SIG-M5 (cell line): ENCODE measurements around the gene TPM1.

ENCODE experiments used
- DNase-seq: peaks from one replicate; lab custom pipeline; 2025; lab: John Stamatoyannopoulos, UW

TPM1 gene

DNA sequence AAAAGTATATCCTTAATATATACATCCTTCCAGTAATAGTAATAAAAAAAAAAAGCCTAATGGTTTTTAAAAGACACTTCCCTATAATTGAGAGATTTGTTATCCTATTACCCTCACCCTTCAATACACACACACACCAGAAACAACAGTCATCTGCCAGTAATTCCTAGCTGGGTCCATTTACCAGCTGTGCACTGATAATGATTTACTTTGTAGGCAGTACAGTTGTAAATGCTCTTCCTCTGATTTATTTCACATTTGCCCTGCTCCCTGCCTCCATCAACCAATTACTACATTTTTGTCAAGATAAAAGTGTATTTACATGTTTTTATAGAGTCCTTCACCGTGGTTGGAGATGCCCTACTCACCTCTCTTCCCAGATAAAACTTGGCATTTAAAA, 12.4 kb downstream of the TPM1 start:
- no peak for DNase-seq

DNA sequence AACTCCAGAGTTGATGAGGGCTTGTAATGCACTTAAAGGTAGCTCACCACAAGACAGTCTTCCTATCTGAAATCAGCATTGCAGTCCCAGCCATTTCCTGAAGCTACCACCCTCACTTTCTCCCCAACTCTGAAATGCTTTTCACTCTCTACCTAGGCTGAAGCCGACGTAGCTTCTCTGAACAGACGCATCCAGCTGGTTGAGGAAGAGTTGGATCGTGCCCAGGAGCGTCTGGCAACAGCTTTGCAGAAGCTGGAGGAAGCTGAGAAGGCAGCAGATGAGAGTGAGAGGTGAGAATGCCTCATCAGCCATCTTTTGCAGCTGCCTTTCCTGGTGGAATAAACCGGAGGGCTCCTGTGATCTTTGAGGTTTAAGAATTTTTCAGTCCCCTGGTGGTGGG, 14.3 kb downstream of the TPM1 start:
- no peak for DNase-seq

DNA sequence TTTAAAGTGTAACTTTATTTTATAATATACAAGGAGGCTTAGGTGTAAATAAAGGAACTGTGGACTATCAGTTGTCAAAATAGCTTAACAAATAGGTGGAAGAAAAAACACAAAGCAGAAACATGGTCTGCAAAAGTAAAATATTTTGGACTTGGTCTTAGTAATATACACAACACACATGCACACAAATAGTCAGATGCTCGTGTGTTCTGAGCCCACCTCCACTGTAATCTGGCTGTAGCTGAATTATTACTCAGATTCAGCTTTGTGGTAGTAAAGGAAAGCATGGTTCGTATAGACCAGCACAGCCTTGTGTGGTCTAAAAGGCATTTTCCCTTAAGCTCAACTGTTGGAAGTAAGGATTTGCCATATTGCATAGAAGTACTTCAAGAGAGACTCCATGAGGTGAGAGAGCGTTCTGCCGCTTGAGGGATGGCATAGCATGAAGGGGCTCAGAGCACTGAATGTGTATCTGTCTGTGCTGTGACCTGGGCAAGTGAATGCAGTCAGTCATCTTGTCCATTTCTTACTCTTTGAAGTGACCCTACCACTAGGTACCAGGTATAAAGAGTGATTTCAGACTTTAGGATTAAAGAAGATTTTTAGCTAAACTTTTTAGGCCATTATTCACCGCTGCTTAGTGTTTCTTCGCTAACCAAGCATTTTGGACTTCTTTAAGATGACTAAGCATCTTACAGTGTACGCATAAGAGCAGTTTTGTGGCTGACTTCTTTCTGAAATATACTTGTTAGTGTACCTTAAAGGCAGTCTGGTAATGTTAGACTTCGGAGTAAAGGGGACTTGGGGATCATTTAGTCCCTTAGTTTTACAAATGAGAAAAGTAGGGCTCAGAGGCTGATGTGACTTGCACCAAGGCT, 15.2 kb downstream of the TPM1 start:
- DNase-seq: no peak

DNA sequence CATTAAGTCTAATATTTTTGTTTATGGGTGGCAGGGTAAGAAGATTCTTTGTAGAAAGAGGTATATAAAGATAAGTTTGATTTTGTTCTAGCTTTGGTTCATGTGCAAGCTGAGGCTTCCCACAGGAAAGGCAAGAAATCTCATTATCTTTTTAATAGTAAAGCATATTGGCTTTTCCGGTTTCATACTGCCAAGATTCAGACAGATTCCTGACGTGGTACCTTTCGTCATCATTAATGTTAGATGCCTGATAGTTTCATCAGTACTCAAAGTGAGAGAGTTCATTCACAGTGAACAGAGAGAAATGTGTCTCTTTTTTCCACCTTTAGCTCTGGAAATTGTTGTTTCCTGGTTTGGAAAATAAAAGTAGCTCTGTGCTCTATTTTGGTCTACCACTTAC, 16.5 kb downstream of the TPM1 start:
- DNase-seq: no peak

DNA sequence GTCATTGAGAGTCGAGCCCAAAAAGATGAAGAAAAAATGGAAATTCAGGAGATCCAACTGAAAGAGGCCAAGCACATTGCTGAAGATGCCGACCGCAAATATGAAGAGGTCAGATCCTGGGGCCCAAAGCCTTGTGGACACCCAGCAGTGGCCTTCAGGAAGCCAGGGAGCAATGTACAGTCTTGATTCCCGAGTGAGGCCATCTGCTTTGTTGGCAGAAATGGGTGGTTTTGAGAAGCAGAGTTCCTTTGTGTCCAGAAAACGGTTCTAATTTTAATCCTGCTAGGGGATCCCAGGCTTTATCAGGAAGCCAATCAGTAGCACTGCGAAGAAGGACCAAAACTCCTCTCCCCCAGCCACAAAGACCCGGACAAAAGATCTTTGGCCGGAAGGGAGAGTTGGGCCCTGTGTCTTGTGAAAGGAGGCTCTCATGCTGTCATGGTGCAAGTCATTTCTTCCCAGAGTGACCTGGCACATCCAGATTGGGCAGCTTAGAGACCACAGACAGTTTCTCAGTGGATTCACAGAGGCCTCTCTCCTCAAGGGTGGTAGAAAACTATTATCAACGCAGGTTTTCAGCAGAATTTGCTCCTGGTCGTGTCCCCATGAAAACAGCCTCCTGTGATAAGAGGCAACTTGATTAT, 17.1 kb downstream of the TPM1 start:
- DNase-seq: no peak

DNA sequence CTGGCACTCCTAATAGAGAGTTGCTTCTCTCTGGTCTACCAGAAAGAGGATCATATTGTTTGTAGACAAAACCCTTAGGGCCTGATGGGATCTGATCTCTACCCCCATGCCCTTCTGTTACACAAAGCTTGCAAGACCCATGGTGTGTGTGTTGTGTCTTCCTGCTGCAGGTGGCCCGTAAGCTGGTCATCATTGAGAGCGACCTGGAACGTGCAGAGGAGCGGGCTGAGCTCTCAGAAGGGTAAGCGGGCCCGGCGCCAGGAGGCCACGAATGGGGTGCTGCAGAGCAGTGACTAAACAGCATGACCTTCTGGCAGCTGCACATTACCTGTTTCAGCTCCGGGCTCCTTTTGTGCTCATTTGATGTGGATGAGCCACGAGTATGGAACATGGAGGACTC, 18.2 kb downstream of the TPM1 start:
- no peak for DNase-seq

DNA sequence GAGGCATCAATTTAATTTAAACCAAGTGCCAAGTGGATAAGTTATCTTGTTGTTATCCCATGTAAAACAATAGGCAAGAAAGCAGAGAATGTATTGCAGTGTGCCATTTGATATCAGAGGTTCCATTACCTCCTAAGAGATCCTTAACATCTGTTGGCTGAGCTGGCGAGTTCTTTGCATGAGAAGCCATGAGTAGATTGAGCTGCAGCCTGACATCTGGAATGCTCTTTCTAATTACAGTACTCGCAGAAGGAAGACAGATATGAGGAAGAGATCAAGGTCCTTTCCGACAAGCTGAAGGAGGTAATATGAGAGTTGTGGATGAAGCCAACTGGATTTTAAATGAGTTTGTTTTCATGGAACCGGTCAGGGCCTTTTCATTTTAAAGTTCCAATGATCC, 19.4 kb downstream of the TPM1 start:
- no peak for DNase-seq

DNA sequence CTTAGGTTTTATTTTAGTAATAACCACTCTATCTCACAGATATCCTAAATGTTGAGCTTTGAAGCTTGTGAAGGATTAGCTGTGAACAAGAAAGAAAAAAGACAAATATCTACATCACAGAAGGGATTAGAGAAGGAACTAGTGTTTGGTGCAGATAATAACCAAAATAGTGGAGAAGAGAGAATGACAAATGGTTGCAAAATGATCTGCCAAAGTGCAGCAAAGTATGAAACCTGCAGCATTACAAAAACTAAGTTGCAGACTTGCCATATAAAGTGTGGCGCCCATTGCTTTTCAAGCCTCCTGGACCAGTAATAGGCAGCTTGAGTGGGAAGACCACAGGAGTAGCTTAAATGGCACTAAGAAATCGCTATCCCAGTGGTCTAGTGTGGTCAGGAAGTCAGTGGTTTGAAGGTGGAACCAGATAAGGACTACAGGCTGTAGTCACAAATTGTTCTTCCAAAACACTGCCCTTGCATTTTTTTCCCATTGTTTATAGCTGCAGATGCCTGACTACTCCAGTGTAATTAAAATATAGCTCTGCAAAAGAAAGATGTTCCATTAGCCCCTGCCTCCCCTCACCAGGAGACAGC, 20.7 kb downstream of the TPM1 start:
- DNase-seq: no peak

DNA sequence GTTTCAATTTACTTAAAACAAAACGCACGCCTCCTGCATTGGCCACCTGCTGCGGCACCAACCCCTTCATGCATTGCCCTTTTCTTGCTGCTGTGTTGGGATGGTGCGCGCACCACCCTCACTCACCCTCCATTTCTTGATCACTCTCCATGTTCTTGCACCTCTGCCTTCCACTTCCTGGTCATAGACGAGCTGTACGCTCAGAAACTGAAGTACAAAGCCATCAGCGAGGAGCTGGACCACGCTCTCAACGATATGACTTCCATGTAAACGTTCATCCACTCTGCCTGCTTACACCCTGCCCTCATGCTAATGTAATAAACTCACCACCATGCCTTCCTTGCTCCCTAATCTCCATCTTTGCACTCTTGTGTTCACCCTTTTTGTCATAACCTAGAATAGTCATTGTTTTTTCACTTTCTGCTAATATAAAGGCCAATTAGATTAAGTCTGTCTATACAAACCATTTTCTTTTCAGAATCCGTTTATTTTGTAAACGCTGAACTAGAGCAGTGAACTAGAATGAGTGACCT, 21.4 kb downstream of the TPM1 start:
- DNase-seq: no peak

DNA sequence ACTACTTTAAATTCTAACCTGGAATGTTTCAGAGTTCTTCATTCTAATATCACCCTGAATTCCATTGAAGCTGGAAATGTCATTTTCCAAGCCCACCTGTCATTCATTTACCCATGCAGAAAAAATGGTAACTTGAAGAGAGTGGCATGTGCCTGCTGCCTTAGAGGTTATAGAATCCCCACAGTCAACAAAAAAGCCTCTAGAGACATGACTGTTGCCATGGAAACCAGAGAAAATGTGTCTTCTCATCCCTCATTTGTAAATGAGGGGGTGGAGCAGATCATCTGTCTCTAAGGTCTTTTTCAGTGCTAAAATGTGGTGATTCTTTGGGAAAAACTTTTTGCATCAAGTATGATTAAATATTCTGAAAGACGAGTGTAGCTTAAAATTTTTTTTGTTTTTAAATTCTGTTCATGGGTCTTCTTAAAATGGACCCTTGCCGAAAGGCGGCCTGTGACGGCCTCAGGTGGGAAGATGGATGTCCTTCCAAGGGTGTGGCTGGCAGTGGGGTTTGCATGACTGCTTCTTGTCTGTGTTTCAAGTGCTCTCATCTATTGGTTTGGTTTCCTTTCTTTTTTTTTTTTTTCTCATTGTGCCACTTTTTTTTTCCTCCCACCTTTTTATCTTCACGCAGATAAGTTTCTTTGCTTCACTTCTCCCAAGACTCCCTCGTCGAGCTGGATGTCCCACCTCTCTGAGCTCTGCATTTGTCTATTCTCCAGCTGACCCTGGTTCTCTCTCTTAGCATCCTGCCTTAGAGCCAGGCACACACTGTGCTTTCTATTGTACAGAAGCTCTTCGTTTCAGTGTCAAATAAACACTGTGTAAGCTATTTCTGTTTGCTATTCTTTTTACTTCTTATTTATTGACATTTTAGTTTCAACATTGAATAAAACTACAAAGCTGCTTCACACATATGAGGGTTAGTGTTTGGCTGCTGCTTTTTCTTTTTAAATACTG, 23.0 kb downstream of the TPM1 start:
- DNase-seq: no peak

DNA sequence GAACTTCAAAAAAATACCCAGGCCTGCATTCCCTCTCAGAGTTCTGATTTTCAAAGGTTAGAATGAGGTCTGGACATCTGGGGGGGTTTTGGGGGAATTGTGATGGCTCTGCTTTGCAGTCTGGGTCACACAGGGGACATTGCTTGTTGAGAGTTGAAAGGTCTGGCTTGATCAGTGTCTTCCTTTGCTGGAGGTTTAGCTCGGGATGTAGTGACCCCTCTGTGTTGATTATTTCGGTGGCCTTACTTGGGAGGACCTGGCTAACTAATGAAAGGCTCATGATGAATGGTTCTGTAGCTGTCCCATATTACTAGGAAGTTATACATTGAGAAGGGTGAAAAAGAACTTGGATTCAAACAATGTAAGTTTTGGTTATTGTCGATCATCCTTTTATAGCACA, 23.7 kb downstream of the TPM1 start:
- DNase-seq: no peak

DNA sequence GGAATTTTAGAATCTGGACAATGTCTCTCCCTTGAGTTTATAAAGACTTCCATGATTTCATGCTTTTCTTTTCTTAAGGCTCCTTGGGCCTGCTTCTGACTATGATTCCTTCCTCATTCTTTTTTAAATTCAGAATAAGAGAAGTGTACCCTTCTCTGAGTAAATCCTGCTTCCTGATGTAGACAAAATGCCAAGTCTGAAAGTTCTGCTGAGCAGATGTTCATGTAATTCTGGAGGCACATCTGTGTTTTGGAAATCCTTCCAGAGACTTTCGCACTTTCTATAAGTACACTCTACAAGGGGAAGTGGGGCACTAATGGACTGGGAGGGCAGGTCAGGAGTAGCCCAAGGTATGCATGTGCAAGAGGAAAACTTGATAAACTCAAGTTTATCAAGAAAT, 24.8 kb downstream of the TPM1 start:
- no peak for DNase-seq

DNA sequence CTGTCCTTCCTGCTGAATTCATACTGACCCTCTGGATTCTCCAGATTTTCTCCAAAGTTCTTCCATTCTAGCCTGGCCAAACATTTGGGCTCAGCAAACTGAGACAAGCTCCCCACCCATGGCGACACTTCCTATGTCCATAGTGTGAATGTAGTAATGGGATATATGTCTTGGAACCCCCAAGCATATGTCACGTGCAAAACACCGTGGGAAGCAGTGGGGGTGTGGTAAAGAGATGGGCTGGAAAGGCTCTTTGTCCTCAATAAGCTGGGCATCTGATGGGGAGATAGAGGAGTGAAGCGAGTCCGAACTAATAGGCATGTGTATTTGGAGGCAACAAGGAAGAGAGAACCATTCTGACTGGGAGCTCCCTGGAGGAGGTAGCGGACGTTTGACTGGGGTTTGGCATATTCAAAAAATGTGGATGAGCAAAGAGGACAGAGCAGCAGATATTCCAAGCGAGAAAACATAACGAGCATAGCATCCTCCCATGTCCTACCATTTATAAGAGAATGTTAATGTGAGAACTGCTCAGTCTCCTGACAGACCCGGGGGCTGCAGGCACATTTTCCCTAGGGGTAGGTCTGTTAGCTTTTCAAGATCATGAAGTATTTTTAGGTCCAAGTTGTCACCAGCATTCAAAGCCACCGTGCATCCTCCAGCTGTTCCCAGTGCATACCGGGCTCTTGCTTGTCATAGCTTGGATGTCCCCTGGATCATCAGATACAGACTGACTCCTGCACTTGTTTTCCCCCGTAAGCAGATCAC, 25.6 kb downstream of the TPM1 start:
- DNase-seq: no peak

DNA sequence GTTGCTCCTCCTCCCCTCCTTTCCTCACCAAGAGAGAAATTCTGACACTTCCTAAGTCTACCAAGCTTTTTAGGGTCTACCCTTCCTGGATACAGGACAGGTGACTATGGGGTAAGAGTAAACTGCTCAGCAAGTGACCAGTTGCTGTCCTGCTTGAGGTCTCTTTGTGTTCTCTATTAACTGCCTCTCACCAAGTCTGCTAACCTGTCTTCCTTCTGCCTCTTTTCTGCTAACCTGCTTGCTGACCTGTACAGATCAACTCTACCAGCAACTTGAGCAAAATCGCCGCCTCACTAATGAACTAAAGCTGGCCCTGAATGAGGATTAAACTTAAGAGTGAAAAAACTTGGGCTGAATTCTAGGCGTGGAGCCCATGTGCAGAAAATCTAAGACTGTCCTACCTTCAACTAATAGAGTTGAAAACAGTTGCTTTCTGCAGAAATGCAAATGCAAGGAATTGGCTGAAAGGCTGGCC, 27.1 kb downstream of the TPM1 start:
- no peak for DNase-seq

DNA sequence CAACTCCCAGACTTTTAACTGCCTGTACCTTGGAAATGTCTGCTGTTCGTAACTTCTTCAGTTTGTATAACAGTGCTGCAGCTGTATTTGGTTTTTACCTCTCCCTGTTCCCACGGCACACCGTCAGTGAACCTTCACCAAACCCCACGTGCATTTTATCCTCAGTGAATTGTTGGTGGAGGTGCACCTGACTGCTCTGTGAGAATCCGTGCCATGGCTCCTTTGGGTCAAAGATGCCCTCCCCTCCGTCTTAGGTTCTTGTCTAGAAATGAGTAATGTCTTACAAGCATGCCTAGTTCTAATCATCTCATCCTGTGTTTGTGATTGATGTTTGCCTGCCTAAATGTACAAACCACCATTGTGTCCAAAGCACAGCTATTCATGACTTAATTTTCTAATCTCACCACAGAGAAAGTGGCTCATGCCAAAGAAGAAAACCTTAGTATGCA, 28.2 kb downstream of the TPM1 start:
- DNase-seq: no peak

DNA sequence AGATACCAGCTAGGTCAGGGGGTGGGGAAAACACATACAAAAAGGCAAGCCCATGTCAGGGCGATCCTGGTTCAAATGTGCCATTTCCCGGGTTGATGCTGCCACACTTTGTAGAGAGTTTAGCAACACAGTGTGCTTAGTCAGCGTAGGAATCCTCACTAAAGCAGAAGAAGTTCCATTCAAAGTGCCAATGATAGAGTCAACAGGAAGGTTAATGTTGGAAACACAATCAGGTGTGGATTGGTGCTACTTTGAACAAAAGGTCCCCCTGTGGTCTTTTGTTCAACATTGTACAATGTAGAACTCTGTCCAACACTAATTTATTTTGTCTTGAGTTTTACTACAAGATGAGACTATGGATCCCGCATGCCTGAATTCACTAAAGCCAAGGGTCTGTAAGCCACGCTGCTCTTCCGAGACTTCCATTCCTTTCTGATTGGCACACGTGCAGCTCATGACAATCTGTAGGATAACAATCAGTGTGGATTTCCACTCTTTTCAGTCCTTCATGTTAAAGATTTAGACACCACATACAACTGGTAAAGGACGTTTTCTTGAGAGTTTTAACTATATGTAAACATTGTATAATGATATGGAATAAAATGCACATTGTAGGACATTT, 28.9 kb downstream of the TPM1 start:
- no peak for DNase-seq

DNA sequence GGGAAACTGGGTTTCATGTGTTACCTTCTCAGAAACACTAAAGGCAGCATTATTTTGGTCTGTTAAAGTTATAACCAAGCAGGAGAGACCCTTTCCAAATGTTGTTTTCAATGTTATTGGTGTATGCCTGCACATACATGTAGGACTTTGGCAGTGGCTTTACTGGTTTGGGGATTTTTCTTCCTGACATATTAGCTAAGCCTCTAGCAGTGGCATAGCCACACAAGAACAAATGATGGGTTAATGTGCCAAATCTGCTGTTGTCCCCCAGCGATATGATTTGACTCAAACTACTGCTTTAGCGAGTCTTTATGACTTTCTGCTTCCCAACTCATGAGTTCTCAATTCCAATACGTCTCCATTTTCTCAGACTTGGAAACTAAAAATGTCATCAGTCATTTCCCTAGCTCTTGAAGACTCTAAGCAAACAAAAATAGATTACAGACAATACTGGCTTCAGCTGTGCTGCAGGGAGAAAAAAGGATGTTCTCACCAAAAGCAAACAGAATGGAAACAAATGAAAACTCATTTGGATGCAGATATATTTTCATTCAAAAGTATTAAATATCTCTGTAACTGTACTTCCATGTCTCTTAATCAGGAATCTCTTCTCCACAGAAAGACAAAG, 29.6 kb downstream of the TPM1 start:
- no peak for DNase-seq

DNA sequence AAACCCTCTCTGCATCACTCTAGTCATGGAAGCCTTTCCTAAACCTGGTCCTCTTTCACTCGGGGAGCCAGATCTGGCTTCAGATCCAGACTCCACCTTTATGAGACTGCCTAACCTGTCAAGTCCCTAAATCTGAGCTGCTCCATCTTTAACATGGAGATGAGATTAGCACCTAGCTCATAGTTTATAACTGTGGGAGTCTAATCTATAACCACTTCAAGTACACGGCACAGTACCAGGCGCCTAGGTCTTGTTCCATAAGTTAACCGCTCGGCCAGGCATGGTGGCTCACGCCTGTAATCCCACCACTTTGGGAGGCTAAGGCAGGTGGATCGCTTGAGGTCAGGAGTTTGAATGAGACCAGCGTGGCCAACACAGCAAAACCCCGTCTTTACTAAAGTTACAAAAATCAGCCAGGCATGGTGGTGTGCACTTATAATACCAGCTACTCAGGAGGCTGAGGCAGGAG, 30.3 kb downstream of the TPM1 start:
- no peak for DNase-seq

DNA sequence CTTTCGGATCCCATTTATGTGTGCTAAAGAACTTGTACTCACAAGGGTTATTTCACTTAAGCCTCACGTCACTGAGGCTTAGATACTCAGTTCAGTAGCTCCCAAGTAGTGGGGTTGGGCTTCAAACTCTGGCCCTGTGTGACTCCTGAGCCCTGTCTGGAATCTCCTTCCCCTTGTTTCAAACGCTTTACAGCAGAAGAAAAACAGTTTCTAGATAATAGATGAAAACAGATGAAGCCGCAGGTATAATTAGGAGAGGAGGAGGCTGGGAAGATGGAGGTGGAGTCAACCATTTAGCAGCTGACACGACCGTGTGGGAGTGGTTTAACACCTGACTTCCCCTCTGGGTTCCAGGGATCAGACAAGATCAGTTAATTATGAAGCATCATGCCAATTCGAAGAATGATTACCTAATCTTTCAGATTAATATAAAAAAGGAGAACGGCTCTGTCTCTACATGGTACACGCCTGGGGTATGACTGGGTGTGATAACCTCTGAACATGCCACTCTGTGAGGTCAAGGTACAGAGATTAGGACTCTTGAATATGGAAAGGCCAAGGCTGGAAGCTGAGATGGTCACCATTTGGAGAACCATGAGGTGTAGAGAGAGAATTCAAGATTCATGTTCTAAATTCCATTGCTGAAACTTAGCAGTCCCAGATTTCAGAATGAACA, 31.1 kb downstream of the TPM1 start:
- DNase-seq: no peak
